HG03558 (cell line): Measurements from ENCODE around the gene GMPR.
"Not testable (repeated sequence)": the region's sequence is repeated elsewhere in the genome, so short reads cannot be mapped to it uniquely, and the experiment has no call there.

Experiments
- ATAC-seq: cut with Tn5 transposase; IDR thresholded peaks from one replicate; pipeline ENCODE4 v1.9.1; 2021; ENCODE audit warnings: moderate number of reproducible peaks; ENCODE audit not compliant: unreplicated experiment; ENCODE audit errors: extremely low read depth

GMPR gene

DNA sequence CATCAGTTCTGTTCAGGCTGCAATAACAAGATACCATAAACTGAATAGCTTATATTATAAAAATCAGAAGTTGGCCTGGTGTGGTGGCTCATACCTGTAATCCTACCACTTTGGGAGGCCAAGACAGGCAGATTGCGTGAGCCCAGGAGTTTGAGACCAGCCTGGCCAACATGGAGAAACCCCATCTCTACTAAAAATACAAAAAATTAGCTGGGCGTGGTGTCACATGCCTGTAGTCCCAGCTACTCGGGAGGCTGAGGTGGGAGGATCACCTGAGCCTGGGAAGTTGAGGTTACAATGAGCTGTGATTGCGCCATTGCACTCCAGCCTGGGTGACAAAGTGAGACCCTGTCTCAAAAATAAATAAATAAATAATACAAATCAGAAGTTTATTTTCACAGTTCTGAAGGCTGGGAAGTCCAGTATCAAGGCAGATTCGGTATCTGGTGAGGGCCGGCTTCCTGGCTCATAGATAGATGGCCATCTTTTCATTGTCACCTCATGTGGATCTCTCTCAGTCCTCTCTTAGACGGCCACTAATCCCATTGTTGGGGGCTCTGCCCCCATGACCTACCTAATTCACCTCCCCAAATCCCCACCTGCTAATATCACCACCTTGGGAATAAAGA lies 31.2 kb downstream of the GMPR start:
- not testable (repeated sequence) for ATAC-seq

DNA sequence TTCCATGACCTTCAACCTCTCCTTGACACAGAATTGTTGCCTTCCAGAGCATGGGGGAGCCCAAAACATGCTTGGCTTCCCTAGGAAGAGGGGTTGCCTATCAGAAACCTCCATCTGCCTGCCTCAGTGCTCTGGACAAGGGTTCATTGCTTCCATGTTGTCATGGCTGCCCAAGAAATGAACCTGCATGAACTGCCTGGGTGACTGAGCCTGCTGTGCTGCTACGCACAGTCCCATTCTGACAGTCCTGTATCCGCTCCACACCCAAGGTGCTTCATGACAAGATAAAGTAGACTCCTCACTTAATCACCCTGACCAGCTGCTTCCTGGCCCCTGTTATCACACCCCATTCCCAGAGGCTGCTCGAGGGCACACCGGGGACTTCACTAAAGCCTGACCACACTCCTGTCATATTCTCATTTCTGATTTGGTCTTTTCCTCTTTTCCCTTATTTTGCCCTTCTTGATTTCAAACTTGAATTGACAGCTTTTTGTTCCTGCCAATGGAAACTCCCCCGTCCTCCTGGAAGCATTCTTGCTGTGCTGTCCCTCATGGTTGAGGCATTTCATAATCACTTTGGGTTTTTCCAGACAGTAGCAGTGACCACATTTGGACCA lies 31.9 kb downstream of the GMPR start:
- ATAC-seq: no peak

DNA sequence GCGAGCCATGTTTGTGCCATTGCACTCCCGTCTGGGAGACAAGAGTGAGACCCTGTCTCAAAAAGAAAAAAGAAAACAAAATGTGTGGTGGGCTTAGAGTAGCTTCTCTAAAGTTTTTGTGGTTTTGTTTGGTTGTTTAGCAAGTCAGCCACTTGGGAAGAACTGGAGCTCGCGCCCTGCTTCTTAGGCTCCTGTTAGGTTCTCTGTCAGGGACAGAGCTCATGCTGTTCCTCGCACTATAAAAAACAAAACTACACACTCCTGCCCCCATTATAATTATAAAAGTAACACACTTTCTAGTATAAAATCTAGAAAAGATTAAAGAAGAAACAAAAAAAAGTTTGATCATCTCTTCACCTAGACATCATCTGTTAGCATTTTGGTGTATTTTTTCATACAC lies 33.0 kb downstream of the GMPR start:
- no peak for ATAC-seq

DNA sequence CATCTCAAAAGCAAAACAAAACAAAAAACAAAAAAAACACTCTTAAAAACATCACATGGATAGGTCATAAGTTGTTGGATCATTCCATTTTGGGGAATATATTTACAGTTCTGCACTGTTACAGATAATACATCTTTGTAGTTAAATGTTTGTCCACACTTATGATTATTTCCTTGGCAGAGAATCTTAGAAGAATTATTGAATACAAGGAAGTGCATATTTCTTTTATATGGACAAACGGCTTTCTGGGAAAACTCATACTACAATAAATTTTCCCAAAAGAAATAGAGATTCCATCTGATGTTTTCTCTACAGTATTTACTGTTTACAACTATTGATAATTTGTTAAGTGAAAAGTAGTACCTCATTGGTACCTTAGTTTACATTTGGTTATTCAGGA lies 33.8 kb downstream of the GMPR start:
- no peak for ATAC-seq

DNA sequence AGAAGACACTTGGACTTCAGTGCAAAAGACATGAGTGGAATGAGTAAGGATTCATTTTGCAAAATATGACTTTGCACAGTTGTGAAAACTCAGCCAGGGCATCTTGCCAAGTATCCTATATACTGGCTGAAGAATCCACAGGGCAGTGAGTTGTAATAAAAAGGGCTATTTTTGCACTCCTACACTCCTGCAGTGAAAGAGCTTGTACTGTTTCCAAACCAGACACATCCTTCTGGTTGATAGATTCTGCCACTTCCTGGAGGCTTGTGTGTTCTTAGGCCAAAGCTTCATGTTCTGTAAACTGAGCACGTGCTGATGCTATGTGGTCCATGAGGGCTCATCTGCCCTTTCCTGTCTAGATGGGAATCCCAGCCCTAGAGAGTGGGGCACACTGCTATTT lies 34.9 kb downstream of the GMPR start:
- no peak for ATAC-seq

DNA sequence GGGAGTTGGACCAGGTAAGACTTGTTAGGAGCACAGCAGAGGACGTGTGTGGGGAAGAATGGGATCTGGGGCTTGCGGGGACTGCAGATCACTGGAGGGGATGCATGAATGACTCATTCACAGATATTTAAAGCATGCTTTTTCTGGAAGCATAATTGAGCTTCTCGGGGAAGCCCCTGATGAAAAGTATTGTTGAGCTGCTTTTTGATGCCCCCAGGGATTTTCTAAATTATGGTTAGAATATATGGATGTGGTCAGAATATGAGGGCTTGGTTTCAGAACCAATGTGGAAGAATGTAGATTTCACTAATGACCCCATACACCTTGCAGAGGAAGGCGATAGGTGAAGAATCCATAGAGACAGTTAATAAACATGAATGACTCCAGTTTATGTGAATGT lies 36.1 kb downstream of the GMPR start:
- ATAC-seq: no peak

DNA sequence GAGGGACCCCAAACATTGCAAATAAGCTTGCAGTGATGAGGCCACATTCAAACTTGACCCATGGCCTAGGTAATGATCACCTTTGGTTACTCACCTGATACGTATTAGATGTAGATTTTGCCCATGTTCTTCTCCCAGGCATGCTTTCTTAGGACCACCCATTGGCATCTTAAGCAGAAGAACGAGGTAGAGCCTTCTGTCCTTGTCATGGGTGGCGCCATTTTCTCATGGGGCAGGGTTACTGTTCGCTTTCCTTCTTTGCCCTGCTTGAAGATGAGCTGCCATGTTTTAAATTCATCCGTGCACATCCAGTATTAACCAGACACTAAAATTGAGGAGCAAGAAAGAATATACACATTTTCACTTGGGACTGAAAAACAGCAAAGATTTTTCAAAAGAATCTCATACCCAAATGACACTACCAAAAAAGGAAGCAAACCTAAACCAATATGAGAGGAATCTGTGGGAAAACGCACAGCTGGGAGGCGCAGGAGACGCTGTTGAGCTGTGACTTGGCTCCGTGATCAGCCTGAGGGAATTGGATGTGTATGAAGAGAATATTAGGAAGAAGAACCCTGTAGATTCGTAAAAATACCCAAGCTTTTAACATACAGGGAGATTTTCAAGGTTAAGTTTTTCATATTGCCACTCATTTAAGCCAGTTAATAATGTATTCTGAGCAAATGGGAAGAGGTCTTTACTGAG lies 36.6 kb downstream of the GMPR start:
- no peak for ATAC-seq

DNA sequence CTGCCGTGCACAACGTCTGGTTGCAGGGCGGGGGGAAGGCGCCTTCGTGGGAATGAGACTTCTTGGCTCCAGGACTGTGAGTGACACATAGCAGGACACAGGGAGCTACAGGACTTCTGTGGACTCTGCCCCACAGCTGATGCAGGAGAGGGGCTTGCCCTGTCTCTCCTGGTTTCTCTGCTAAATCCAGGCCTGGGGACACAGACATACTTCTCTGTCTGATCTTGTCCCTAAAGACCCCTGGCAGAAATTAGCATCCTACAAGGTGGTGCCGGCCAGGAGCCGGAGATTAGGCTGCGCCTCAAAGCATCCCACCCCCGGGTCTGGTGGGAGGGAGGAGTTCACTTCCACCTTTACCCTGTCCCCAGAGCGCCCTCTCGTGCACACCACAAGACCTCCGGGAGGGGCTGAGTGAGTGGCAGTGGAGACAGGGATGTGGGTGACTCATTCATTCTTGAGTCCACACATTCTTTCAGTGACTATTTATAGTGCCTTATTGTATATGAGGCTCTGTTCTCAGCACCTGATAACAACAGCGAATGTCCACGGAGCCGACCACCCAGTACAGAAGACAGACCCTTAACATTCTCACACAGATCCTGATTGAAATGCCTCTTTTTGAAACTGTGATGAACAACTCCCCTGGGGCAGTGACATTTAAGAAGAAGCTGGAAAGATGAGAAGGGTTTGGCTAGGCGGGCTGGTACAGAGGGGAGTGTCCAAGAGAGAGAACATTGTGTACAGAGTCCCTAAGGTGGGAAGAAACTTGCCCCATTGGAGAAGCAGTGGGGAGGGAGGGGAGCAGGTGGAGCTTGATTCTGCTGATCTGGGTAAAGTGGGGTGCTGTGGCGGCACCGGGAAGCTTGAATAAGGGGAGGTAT lies 39.0 kb downstream of the GMPR start:
- no peak for ATAC-seq

DNA sequence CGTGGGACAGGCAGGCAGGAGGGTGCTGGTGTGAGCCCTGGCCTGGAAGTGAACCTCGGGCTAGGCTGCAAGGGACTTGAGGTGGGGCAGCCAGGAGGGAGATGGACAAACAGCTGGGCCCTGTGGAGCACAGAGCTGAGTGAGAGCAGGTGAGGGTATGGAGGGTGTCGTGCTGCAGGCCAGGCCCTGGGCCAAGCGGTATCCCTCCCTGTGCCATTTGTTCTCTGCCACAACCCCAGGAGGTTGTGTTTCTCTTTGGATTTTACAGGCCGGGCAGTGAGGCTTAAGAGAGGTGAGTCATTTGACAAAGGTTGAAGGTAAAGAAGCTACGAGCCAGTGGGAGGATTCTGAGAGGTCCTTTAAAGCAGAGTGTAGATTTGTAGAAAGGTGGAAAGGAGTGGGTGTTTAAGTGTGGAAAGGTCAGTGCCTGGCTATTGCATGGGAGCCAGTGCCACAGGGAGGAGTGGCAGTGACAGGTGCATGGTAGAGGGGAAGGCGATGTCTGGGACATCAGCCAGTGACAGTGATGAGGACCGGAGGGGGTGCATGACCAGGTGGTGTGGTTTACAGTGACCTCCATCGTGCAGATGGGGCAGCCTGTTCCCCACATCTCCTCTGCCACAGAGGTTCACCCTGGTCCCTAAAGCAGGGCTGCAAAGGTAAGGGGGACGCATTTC lies 39.8 kb downstream of the GMPR start:
- ATAC-seq: no peak

DNA sequence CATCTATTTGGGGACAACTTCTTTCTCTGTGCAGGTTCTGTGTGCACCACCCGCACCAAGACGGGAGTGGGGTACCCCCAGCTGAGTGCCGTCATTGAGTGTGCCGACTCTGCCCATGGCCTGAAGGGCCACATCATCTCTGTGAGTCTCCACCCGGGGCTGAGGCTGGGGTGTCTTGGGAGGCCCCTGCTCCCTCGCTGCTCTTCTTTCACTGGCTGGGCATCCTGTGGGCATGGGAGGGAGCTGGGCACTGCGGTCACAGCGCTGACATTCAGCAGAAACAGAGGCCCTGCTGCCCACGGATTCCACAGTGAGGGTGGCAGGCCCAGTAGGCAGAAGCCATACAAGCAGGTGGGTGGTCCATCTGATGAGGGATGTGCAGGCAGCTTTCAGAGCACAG lies 40.4 kb downstream of the GMPR start:
- ATAC-seq: no peak

DNA sequence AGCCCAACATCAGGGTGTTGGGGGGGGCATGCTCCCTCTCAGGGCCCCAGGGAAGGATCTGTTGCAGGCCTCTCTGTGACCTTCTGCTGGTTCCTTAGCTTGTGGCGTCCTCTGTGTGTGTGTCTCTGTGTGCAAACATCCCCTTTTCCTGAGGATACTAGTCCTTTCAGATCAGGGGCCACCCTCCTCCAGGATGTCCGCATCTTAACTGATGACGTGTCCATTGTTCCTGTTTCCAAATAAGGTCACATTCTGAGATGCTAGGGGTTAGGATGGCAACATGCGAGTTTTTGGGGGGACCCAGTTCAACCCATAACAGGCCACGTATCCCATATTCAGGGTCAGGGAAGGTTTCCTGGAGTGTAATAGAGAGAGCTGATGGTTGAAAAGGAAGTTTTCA lies 40.9 kb downstream of the GMPR start:
- no peak for ATAC-seq

DNA sequence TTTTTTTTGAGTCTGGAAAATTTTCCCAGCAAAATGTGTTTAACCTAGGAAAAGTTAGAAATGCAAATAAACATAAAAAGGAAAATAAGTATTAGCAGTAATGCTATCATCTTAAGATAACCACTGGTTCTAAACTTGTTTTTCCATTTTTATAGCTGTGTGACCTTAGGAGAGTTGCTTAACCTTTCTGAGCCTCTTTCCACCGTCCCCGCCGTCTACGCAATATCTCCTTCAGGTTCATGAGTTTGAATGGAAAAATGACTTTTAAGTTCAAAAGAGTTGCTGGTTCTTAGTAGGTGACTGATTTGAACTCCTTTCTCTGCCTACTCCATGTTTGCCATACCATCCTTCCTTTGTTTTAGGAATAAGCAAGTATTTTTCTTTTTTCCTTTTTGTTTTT lies 44.0 kb downstream of the GMPR start:
- ATAC-seq: no peak

DNA sequence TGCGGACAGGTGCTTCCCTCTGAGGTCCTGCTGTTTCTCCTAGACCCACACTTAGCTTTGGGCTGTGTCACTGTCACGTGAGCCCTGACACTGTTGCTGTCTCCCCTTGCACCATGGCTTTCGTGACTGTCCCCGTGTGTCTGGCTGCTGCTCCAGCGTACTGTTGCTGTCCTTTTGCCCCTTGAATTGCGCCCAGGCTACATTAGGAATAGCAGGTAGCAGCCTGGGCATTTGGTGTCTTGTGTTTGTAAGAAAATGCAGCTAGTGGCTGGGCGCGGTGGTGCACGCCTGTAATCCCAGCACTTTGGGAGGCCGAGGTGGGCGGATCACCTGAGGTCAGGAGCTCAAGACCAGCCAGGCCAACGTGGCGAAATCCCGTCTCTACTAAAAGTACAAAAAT lies 46.1 kb downstream of the GMPR start:
- ATAC-seq: no peak

DNA sequence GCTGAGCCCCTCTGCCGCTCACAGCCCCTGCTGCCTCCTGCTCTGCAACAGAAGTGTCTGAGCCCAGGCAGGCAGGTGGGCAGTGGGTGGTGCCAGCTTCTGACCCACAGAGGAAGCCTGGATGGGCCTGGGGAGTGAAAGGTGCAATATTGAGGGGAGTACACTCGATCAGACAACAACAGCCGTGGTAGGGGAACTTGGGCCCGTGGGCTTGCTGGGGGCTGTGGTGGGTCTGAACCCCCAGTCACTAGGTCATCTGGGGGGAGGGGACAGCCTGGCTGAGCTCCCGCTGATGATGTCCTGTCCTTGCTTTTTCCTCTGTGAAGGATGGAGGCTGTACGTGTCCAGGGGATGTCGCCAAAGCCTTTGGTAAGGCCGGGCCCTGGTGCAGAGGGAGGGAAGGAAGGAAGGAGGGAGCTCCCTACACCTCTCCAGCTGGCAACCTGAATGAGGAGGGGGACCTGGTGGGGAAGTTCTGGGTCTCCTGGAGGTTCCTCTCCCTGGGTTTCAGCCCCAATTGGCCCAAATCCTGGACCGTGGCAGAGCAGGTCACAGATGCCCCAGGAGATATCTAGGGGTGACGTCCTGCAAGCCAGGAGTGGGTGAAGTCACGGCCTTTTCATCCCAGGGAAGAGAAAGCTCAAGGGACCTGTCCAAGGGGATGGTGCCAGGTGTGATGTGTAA lies 47.2 kb downstream of the GMPR start:
- ATAC-seq: no peak

DNA sequence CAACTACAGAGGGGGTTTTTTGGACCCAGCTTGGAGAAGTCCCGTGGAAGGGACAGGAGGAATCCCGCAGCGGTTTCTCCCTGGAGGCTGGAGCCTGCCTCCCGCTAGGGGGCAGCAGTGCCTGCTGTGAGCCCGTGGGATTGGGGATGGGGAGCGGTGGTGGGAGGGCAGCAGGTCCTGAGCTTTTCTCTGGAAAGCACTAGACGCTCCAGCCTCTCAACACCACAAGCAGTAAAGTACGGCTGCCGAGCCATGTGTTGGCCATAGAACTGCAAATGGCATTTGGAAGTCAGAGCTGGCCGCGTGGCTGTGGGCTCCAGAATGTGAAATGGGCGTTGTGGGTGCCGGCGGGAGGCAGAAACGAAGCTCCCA lies 47.8 kb downstream of the GMPR start:
- ATAC-seq: no peak

DNA sequence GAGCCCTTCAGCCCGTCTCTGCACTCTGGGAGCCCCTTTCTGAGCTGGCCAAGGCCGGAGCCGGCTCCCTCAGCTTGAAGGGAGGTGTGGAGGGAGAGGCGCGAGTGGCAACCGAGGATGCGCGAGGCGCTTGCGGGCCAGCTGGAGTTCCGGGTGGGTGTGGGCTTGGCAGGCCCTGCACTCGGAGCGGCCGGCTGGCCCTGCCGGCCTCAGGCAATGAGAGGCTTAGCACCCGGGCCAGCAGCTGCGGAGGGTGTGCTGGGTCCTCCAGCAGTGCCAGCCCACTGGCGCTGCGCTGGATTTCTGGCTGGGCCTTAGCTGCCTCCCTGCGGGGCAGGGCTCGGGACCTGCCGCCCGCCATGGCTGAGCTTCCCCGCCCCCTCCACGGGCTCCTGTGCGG lies 49.8 kb downstream of the GMPR start:
- ATAC-seq: no peak

DNA sequence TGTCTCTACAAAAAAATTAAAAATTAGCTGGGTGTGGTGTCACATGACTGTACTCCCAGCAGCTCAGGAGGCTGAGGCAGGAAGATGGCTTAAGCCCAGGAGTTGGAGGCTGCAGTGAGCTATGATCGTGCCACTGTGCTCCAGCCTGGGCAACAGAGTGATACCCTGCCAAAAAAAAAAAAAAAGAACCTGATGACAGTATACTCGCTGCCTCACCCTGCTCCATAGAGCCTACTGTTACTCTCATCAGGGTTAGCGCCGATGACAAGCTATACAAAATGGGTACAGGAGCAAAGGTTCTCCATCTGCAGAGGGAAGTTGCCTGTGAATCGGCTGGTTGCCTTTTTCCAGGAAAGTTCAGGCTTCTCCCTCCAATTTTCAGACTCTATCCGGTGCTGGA lies 53.4 kb downstream of the GMPR start:
- ATAC-seq: no peak

DNA sequence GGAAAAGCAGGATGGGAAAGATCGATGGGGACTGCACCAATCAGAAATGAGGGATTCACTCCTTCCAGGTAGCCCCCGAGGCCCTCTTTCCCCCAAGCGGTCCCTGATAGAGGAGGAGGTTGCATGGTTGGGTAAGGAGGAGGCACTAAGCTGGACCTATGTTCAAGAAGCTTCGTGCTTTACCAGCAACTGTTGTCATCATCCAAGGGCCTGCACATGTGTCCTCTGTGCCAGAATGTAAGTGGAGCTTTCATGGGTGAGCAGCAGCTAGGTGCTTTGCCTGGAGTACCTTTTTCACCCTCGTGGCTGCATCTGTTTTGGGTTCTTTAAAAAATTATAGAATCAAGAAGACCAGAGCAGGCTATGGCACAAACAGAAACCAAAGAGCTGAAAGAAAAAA lies 54.0 kb downstream of the GMPR start:
- no peak for ATAC-seq

DNA sequence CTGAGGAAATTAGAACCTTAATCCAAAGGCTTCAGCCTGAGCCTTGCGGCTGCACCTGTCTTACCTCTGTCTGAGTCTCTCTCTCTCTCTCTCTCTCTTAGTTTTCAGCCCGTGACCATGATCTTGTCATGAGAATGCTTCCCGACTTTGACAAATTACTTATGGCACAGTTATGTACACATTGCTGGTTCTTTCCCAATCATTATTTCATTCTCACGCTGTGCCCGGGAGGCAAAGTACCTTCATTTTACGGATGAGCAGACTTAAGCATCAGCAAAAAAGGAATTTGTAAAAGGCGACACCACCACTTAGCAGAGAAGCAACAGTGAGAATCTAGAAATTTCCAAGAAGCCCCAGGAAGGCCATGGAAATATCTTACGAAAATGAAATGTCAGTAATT lies 54.6 kb downstream of the GMPR start:
- no peak for ATAC-seq

DNA sequence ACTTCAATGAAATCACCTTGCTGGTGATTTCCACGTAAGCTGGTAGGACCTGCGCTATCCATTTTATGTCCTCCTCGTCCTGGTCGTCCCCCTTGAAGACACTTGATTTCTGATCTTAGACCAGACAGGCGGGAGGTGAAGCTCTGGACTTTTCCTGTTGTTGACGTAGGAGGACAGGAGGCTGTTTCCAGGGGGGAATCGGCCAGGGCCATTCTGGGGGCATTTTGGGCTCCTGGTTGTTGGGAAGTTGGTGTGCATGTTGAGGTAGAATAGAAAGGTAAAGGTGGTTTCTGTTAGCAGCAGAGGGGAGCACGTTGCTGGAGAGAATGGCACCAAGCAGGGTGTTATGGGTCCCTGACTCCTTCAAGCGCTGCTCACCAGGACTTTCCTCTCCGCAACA lies 56.0 kb downstream of the GMPR start:
- no peak for ATAC-seq
